NT2/D1 (cell line): ENCODE measurements around the gene KLHL7.
"Not testable (repeated sequence)": the region's sequence is repeated elsewhere in the genome, so short reads cannot be mapped to it uniquely, and the experiment has no call there.

Experiments
- DNase-seq: peaks from one replicate; pipeline ENCODE4 v3.0.0-alpha.2; 2011; ENCODE audit warnings: low read depth, low spot score
- H3K27me3 ChIP-seq: 2 replicates; pipeline ENCODE4 v1.6.0; 2011; ENCODE audit warnings: mild to moderate bottlenecking; ENCODE audit not compliant: insufficient read length, insufficient read depth
- H3K36me3 ChIP-seq: 2 replicates; pipeline ENCODE4 v1.6.1; 2011; ENCODE audit warnings: mild to moderate bottlenecking, low read length, mixed read lengths; ENCODE audit not compliant: insufficient read depth, insufficient read length
- H3K4me1 ChIP-seq: 2 replicates; pipeline ENCODE4 v1.5.1; 2011; ENCODE audit not compliant: insufficient read depth, insufficient read length
- H3K4me3 ChIP-seq: 2 replicates; pipeline ENCODE4 v1.5.1; 2011; ENCODE audit warnings: low read depth; ENCODE audit not compliant: insufficient read length
- H3K9ac ChIP-seq: 2 replicates; pipeline ENCODE4 v1.6.0; 2011; ENCODE audit warnings: low read depth; ENCODE audit not compliant: insufficient read length
- H3K9me3 ChIP-seq: 2 replicates; pipeline ENCODE4 v1.5.1; 2011; ENCODE audit warnings: mild to moderate bottlenecking, low read length; ENCODE audit not compliant: insufficient read depth
- SUZ12 ChIP-seq: IDR thresholded peaks from 2 replicates; pipeline ENCODE4 v1.6.1; 2011; ENCODE audit not compliant: insufficient read length, insufficient read depth; ENCODE audit errors: extremely low read depth
- YY1 ChIP-seq: IDR thresholded peaks from 2 replicates; pipeline ENCODE4 v1.6.1; 2011; ENCODE audit not compliant: insufficient read length, insufficient read depth
- ZNF274 ChIP-seq: IDR thresholded peaks from 2 replicates; pipeline ENCODE4 v1.6.1; 2011; ENCODE audit warnings: mild to moderate bottlenecking, low read depth, low read length

The KLHL7 gene

GRCh38 chr7:23196306-23196705 lies 90.7 kb downstream of the KLHL7 start:
- H3K9me3 ChIP-seq = peaks cover 27% of the 10 kb centered on the region
- no peak for DNase-seq
- H3K27me3 ChIP-seq = no peaks in the 10 kb centered on the region
- TF ChIP-seq YY1 = no peak
- TF ChIP-seq ZNF274 = no peak
- no peak for TF ChIP-seq SUZ12
- no peak overlapping the region for H3K4me3 ChIP-seq
- H3K9ac ChIP-seq = no peak overlapping the region
- peaks cover 85% of the 10 kb centered on the region for H3K36me3 ChIP-seq
- H3K4me1 ChIP-seq = no peaks in the 10 kb centered on the region

- H3K9me3 ChIP-seq = peaks cover 19% of the 10 kb centered on the region
- not testable (repeated sequence) for H3K9ac ChIP-seq, DNase-seq, H3K4me1 ChIP-seq, H3K27me3 ChIP-seq, H3K4me3 ChIP-seq
- H3K36me3 ChIP-seq = peaks cover 77% of the 10 kb centered on the region
Observed at GRCh38 chr7:23197745-23198144, 92.2 kb downstream of the KLHL7 start.

GRCh38 chr7:23200331-23200730 lies 94.7 kb downstream of the KLHL7 start:
- Histone ChIP-seq H3K27me3 (no peaks in the 10 kb centered on the region), H3K4me3 (no peak overlapping the region), H3K9me3 (peaks cover 17% of the 10 kb centered on the region), H3K36me3 (peaks cover 65% of the 10 kb centered on the region), H3K9ac (no peak overlapping the region), H3K4me1 (no peaks in the 10 kb centered on the region)
- no peak for DNase-seq
- TF ChIP-seq YY1 = no peak
- no peak for TF ChIP-seq SUZ12
- TF ChIP-seq ZNF274 = no peak

DNA sequence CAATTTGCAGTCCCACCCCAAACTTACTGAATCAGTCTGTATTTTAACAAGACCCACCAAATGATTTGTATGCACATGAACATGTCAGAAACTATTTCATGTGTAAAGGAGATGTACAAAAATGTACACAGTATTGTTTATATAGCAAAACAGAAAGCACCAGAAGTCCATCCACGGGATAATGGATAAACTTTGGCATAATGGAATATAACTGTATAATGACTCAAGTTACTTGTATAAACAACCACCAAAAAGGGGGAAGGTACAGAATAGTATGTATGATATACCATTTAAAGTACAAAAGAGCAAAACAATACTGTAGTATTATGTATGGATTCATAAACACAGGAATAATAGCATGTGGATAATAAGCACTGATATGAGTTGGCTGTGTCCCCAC lies 98.7 kb downstream of the KLHL7 start:
- no peak overlapping the region for H3K9ac ChIP-seq
- no peak for DNase-seq
- no peak for TF ChIP-seq SUZ12
- peaks cover 34% of the 10 kb centered on the region for H3K36me3 ChIP-seq
- no peak overlapping the region for H3K4me3 ChIP-seq
- H3K4me1 ChIP-seq = no peaks in the 10 kb centered on the region
- H3K27me3 ChIP-seq = no peaks in the 10 kb centered on the region
- peaks cover 12% of the 10 kb centered on the region; the same call in 1 of the 2 replicates for H3K9me3 ChIP-seq

GRCh38 chr7:23205577-23205908 lies 100.0 kb downstream of the KLHL7 start:
- Histone ChIP-seq H3K9ac (no peak overlapping the region), H3K9me3 (no peaks in the 10 kb centered on the region), H3K27me3 (no peaks in the 10 kb centered on the region), H3K4me3 (no peak overlapping the region), H3K36me3 (peaks cover 21% of the 10 kb centered on the region), H3K4me1 (no peaks in the 10 kb centered on the region)
- TF ChIP-seq SUZ12 = no peak
- no peak for DNase-seq

DNA sequence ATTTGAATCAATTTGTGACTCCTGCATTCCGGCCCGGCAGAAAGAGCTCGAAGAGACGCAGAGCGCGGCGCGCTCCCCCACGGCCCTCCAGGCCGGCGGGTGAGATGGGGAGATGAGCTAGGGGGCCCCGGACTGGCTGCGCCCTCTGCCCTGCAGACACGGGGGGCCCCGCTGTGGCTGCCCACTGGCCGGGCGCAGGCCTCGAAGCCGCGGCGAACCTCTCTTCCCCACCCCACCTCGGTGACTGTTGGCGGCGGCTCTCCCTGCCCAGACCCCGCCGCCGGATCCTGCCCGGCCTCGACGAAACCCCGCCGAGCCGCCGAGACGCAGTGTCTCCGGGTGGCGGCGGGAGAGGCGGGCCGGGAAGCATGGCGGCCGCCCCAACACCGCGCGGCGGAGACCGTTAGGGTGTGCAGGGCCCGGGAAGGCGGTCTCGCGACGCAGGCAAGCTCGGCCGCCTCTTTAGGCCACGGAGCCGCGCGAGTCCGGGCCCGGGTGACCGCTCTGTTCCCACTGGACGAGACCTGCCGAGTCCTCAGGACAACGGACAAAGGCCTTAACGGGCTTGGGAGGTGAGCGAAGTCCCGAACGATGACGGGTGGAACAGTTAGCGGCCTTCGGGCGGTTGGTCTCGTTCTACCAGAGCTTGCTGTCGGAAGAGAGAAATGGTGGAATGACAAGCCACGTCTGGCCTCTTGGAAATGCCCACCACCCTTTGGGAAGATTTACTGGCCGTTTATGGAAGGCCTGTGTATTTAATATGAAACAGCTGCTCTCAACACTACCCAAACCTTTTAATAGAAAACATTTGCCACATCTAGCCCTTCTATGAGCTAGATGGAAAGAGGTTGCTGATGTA lies 100.6 kb downstream of the KLHL7 start:
- peaks cover 15% of the 10 kb centered on the region for H3K36me3 ChIP-seq
- no peak overlapping the region for H3K4me3 ChIP-seq
- H3K27me3 ChIP-seq = no peaks in the 10 kb centered on the region
- no peaks in the 10 kb centered on the region for H3K9me3 ChIP-seq
- no peak overlapping the region for H3K9ac ChIP-seq
- TF ChIP-seq YY1 (no peak), ZNF274 (no peak), SUZ12 (no peak)
- DNase-seq = no peak
- H3K4me1 ChIP-seq = no peaks in the 10 kb centered on the region

- TF ChIP-seq SUZ12 (no peak), ZNF274 (no peak), YY1 (no peak)
- H3K4me1 ChIP-seq = no peaks in the 10 kb centered on the region
- no peaks in the 10 kb centered on the region for H3K9me3 ChIP-seq
- no peak overlapping the region for H3K9ac ChIP-seq
- H3K36me3 ChIP-seq = peaks cover 8% of the 10 kb centered on the region
- DNase-seq = no peak
- H3K4me3 ChIP-seq = no peak overlapping the region
- H3K27me3 ChIP-seq = no peaks in the 10 kb centered on the region
Observed at GRCh38 chr7:23207021-23207420, 101.4 kb downstream of the KLHL7 start.

DNA sequence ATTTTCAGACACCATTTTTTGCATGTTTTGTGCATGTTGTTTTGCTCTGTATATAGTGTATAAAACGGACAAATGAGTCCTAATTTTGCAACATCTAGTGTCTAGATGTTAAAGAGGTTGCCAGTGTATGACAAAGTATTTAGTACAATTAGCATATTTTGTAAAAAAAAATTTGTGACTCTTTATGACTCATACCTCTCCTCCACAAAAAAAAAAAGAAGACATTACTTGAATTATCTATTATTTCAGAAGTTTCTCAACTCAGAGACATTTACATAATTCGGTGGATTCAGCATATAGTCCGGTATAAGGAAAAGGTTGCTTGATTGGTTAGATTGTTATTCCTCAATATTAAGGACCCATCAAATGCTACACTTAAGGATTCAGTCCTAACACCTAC lies 102.3 kb downstream of the KLHL7 start:
- Histone ChIP-seq H3K27me3 (no peaks in the 10 kb centered on the region), H3K9me3 (no peaks in the 10 kb centered on the region), H3K4me1 (no peaks in the 10 kb centered on the region), H3K36me3 (peaks cover 8% of the 10 kb centered on the region), H3K4me3 (no peak overlapping the region), H3K9ac (no peak overlapping the region)
- no peak for TF ChIP-seq SUZ12
- no peak for TF ChIP-seq YY1
- TF ChIP-seq ZNF274 = no peak
- DNase-seq = no peak
